Measurements from ENCODE around the gene VBP1.
A peak's percentile ranks its signal among the peaks of the same experiment; 100 is the strongest.
"Not testable (repeated sequence)": the region's sequence is repeated elsewhere in the genome, so short reads cannot be mapped to it uniquely, and the experiment has no call there.

The VBP1 gene

GRCh38 chrX:155262970-155263754 lies 46.9 kb downstream of the VBP1 start:
- intact Hi-C loops (cut with DNase I): no loop called here
- DNase-seq: no peak

GRCh38 chrX:155263854-155264628 lies 47.8 kb downstream of the VBP1 start, which contains the start of gene RAB39B:
Gene RAB39B (minus strand): TSS chrX:155264491. CDS start chrX:155264288, 203 bp downstream.
- intact Hi-C loops (cut with DNase I): loop anchor here (1.0 kb wide), 1 partner anchor 49 kb away; no protein-coding TSS in a partner anchor
- DNase-seq: peak; percentile 59 to 96 (median 72)

- intact Hi-C loops (cut with DNase I): no loop called here
- no peak for DNase-seq
These were observed 50.2 kb downstream of the VBP1 start for GRCh38 chrX:155266439-155266838.

- DNase-seq; intact Hi-C loops (cut with DNase I): not testable (repeated sequence)
These were observed 51.7 kb downstream of the VBP1 start for GRCh38 chrX:155267995-155268394.

GRCh38 chrX:155270969-155271368 lies 54.7 kb downstream of the VBP1 start:
- no peak for DNase-seq
- intact Hi-C loops (cut with DNase I): no loop called here

GRCh38 chrX:155279873-155280272 lies 63.6 kb downstream of the VBP1 start:
- intact Hi-C loops (cut with DNase I): no loop called here
- no peak for DNase-seq

Data from posterior cingulate gyrus (tissue), 11 donors.